ENCODE data around the gene IL2RG. TPM values are rescaled to one million over a fixed set of nuclear protein-coding genes. Genes with fewer than 3 reads are reported as not detected.

Gene IL2RG
- total RNA-seq, 6 donors from 2014 or later = 20.7 to 43.8 (median 26.2) TPM

DNA sequence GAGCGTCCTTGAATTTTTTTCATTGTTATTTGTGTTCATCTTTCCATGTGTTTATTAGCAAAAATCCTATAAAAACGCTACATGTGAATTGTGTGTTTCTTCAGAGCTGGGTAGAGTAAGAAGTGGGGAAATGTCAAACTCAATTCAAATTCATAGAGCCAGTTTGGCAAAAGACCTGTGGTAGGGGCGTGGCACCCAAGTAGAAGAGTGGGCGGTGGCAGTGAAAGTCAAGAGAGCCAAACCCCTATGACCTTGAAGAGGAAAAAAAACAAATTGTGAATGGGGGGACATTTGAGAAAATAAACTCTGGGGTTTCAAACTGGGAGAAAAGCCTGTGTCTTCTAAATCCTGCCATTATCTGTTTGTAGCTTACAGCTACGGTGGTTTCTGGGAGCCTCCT, 20.1 kb downstream of the IL2RG start:
- H3K4me3 ChIP-seq = no peak overlapping the region
- no peak for DNase-seq
- no peaks in the 10 kb centered on the region for H3K36me3 ChIP-seq
- H3K4me1 ChIP-seq = peaks cover 0 to 3% (median 0%) of the 10 kb centered on the region in 4 donors
- no peak overlapping the region for H3K27ac ChIP-seq
- no peak for ATAC-seq (ENCODE audit: low FRiP score in 2 of 2)
- WGBS, 2 donors = 71 to 74% methylated on average over 5 of the region's 5 CpGs
- no peaks in the 10 kb centered on the region for H3K27me3 ChIP-seq
- no peak for TF ChIP-seq CTCF (IDR thresholded peaks at IDR 0.05)
- no peaks in the 10 kb centered on the region for H3K9me3 ChIP-seq

- H3K9me3 ChIP-seq = no peaks in the 10 kb centered on the region
- no peaks in the 10 kb centered on the region for H3K36me3 ChIP-seq
- WGBS, 2 donors = 60 to 64% methylated on average over 2 to 4 of the region's 4 CpGs
- H3K27ac ChIP-seq = no peak overlapping the region
- ATAC-seq (ENCODE audit: low FRiP score in 2 of 2) (no peak), DNase-seq (no peak)
- no peak overlapping the region for H3K4me3 ChIP-seq
- no peaks in the 10 kb centered on the region for H3K27me3 ChIP-seq
- H3K4me1 ChIP-seq = no peaks in the 10 kb centered on the region
- TF ChIP-seq POLR2AphosphoS5 (IDR thresholded peaks at IDR 0.05) = no peak
- TF ChIP-seq EP300 (IDR thresholded peaks at IDR 0.05) = no peak
- no peak for TF ChIP-seq CTCF (IDR thresholded peaks at IDR 0.05)
- TF ChIP-seq POLR2A (IDR thresholded peaks at IDR 0.05) = no peak
Observed at GRCh38 chrX:71085900-71086299, 25.5 kb downstream of the IL2RG start.

GRCh38 chrX:71082822-71083221, 28.6 kb downstream of the IL2RG start:
- 73 to 79% methylated on average over 3 to 4 of the region's 4 CpGs for WGBS, 2 donors
- no peak overlapping the region for H3K27ac ChIP-seq
- H3K4me3 ChIP-seq = no peak overlapping the region
- H3K36me3 ChIP-seq = no peaks in the 10 kb centered on the region
- no peaks in the 10 kb centered on the region for H3K27me3 ChIP-seq
- no peaks in the 10 kb centered on the region for H3K9me3 ChIP-seq
- DNase-seq (no peak), ATAC-seq (ENCODE audit: low FRiP score in 2 of 2) (no peak)
- no peaks in the 10 kb centered on the region for H3K4me1 ChIP-seq
- TF ChIP-seq POLR2AphosphoS5 (IDR thresholded peaks at IDR 0.05) (no peak), POLR2A (IDR thresholded peaks at IDR 0.05) (no peak), CTCF (IDR thresholded peaks at IDR 0.05) (no peak), EP300 (IDR thresholded peaks at IDR 0.05) (no peak)

DNA sequence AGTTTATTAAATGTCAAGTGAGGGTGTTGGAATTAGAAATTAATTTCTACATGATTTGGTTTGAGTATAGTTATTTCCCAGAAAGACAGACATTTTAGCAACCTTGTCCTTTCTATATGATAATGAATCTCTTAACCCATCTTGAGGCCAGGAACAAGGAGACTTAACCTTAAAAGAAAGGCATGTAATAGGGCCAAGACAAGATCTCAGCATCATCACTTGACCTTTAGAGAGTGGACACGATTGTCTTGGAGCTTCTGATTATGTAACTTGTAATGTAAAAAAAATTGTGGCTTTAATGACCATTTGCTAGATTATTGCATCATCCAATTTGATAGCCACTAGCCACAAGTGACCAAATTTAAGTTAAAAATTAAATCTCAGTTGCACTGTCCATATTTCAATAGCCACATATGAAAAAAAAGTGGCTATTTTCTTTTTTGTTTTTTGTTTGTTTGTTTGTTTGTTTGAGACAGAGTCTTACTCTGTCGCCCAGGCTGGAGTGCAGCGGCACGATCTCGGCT, 29.2 kb downstream of the IL2RG start:
- 82 to 93% methylated on average over 5 of the region's 5 CpGs for WGBS, 2 donors

More for the DNA sequence above, 29.2 kb downstream of the IL2RG start:
- no peak overlapping the region for H3K27ac ChIP-seq
- no peak for DNase-seq
- TF ChIP-seq EP300 (IDR thresholded peaks at IDR 0.05) (no peak), CTCF (IDR thresholded peaks at IDR 0.05) (no peak)
- H3K4me3 ChIP-seq = no peak overlapping the region
- H3K9me3 ChIP-seq = no peaks in the 10 kb centered on the region
- no peak for ATAC-seq (ENCODE audit: low FRiP score in 2 of 2)
- H3K36me3 ChIP-seq = no peaks in the 10 kb centered on the region
- H3K27me3 ChIP-seq = no peaks in the 10 kb centered on the region
- no peaks in the 10 kb centered on the region for H3K4me1 ChIP-seq

All from upper lobe of left lung (tissue), 6 donors.